Prostate gland (tissue), 2 donors: ENCODE measurements around the gene MIGA2.

Experiments used
- POLR2A ChIP-seq: fragments of 450-650 bp; IDR thresholded peaks from one replicate; pipeline ENCODE4 v1.6.1; 2016; ENCODE audit warnings: antibody characterized with exemption, mild to moderate bottlenecking
- POLR2AphosphoS5 ChIP-seq: sonication (generic); formaldehyde crosslinking; IDR thresholded peaks from one replicate; pipeline ENCODE4 v1.6.1; 2017; ENCODE audit warnings: antibody characterized with exemption
- TF ChIP-seq, protein P1 (sequence below), 4 experiments: fragments of 200-600 bp in 2 of 4; fragments of 450-650 bp in 2 of 4; sonication (generic) in 2 of 4; IDR thresholded peaks; 1 replicate in 3 of 4; 2 replicates in 1 of 4; pipeline ENCODE4 v1.5.1; 2016 to 2019; ENCODE audit warnings: antibody characterized with exemption in 4 of 4, mild to moderate bottlenecking in 2 of 4, moderate library complexity in 2 of 4

DNA sequence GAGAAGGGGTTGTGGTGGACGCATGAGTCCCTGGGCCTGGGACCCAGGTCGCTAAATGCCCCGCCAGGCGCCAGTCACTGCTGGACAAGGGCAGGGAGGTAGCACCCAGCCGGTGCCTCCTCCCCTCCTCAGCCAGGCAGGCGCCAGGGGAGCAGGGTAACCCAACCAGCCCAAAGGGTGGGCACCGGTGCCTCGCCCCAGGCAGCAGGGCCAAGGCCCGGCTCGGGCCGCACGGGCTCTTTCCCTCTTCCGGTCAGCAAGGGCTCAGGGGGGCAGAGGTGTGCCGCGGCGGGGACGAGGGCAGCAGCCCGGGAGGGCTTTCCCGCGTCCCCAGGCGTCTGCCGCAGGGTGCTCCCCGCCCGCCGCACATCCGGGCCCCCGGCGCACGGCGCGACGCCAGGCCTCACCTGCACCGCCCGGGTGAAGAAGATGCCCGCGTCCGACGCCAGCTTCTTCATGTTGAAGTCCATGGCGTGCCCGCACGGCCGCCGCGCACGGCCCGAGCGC, 8.7 kb upstream of the MIGA2 start:
- TF ChIP-seq, protein P1, sequence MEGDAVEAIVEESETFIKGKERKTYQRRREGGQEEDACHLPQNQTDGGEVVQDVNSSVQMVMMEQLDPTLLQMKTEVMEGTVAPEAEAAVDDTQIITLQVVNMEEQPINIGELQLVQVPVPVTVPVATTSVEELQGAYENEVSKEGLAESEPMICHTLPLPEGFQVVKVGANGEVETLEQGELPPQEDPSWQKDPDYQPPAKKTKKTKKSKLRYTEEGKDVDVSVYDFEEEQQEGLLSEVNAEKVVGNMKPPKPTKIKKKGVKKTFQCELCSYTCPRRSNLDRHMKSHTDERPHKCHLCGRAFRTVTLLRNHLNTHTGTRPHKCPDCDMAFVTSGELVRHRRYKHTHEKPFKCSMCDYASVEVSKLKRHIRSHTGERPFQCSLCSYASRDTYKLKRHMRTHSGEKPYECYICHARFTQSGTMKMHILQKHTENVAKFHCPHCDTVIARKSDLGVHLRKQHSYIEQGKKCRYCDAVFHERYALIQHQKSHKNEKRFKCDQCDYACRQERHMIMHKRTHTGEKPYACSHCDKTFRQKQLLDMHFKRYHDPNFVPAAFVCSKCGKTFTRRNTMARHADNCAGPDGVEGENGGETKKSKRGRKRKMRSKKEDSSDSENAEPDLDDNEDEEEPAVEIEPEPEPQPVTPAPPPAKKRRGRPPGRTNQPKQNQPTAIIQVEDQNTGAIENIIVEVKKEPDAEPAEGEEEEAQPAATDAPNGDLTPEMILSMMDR (IDR thresholded peaks at IDR 0.05): peak in 1 of 4 experiments; percentile 20
- peak; percentile 35 for TF ChIP-seq POLR2A
- TF ChIP-seq POLR2AphosphoS5: no peak
